Left ventricle myocardium inferior (tissue), 1 donor: Measurements from ENCODE around the gene FAM240A. TPM values are rescaled to one million over a fixed set of nuclear protein-coding genes. Genes with fewer than 3 reads are reported as not detected.

ENCODE experiments used
- DNase-seq: peaks from one replicate; pipeline ENCODE4 v3.0.0-alpha.2; 2020
- H3K27ac ChIP-seq: fragments of 200-600 bp; replicated peaks from 2 replicates; pipeline ENCODE4 v1.8.0; 2021
- H3K27me3 ChIP-seq: fragments of 200-600 bp; 2 replicates; pipeline ENCODE4 v1.8.0; 2021; ENCODE audit warnings: low read depth
- H3K36me3 ChIP-seq: fragments of 200-600 bp; 2 replicates; pipeline ENCODE4 v1.8.0; 2021
- H3K4me1 ChIP-seq: fragments of 200-600 bp; 2 replicates; pipeline ENCODE4 v1.8.0; 2021
- H3K4me3 ChIP-seq: fragments of 200-600 bp; 2 replicates; pipeline ENCODE4 v1.8.0; 2021; ENCODE audit warnings: mild to moderate bottlenecking, moderate library complexity
- H3K9me3 ChIP-seq: fragments of 200-600 bp; replicated peaks from 2 replicates; pipeline ENCODE4 v1.8.0; 2021
- intact Hi-C: fragments of 100-400 bp; cut with micrococcal nuclease; formaldehyde crosslinking; loops from one replicate; pipeline ENCODE4 v1.11.0; 2022
- total RNA-seq: library from RNA; stranded (reverse); fragmentation: NEBNext Ultra II Directional; extraction: Animal tissue kit (Norgen Biotek cat#: 25700); gene quantifications from one replicate; pipeline ENCODE4 v1.2.1, GENCODE V29; 2021
- TF ChIP-seq, protein P1 (sequence below): fragments of 200-600 bp; IDR thresholded peaks from 2 replicates; pipeline ENCODE4 v1.8.0; 2021; ENCODE audit warnings: antibody characterized with exemption, mild to moderate bottlenecking, borderline replicate concordance
- donor health status: DM: no; HTN: yes; CAD: no; lungs with severe emphysema.

Gene FAM240A
- total RNA-seq, 1 donor from 2014 or later: not detected

DNA sequence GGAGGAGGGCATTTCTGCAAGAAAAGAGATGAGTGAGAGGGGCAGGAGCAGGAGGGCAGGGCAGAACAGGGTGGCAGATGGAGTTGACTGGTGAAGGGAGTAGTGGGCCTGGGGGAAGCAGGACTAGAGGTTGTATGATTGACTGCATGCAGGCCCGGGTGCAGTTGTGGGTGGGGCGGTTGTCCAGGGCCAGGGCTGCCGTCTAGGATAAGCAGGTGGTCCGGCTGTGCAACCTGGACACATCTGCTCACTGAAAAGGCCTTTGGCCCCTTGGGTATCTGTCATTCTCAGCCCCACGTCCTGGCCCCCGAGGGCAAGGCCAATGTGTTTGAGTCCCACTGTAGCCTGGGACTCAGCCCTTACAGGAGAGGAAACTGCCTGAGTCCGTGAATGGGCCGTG is 55.8 kb downstream of the FAM240A start:
- TF ChIP-seq, protein P1, sequence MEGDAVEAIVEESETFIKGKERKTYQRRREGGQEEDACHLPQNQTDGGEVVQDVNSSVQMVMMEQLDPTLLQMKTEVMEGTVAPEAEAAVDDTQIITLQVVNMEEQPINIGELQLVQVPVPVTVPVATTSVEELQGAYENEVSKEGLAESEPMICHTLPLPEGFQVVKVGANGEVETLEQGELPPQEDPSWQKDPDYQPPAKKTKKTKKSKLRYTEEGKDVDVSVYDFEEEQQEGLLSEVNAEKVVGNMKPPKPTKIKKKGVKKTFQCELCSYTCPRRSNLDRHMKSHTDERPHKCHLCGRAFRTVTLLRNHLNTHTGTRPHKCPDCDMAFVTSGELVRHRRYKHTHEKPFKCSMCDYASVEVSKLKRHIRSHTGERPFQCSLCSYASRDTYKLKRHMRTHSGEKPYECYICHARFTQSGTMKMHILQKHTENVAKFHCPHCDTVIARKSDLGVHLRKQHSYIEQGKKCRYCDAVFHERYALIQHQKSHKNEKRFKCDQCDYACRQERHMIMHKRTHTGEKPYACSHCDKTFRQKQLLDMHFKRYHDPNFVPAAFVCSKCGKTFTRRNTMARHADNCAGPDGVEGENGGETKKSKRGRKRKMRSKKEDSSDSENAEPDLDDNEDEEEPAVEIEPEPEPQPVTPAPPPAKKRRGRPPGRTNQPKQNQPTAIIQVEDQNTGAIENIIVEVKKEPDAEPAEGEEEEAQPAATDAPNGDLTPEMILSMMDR: no peak
- peaks cover 62% of the 10 kb centered on the region for H3K4me1 ChIP-seq
- H3K4me3 ChIP-seq: no peak overlapping the region
- H3K27me3 ChIP-seq: no peaks in the 10 kb centered on the region
- DNase-seq: no peak
- no peaks in the 10 kb centered on the region for H3K9me3 ChIP-seq
- peak overlapping the region; percentile 86 for H3K27ac ChIP-seq
- intact Hi-C loops: no loop called here
- peaks cover 18% of the 10 kb centered on the region for H3K36me3 ChIP-seq

DNA sequence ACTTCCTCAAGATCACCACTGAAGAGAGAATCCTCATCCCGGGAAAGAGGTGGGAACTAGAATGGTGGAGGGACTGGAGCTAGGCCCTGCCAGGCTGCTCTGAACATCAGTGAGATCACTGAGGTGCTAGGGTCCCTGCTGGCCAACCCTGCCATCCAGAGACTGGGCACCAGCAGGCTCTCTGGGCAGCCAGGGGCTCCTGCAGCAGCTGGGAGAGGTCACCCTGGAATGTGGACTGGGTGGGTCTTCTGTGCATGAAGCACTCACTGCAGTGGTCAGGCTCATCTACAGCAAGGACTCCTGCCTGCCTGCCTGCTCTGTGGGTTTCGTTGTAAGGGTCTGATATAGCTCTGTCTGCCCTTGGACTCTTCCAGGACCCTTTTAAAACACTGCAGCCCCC is 56.3 kb downstream of the FAM240A start:
- intact Hi-C loops: no loop called here
- peak overlapping the region; percentile 86 for H3K27ac ChIP-seq
- DNase-seq: no peak

DNA sequence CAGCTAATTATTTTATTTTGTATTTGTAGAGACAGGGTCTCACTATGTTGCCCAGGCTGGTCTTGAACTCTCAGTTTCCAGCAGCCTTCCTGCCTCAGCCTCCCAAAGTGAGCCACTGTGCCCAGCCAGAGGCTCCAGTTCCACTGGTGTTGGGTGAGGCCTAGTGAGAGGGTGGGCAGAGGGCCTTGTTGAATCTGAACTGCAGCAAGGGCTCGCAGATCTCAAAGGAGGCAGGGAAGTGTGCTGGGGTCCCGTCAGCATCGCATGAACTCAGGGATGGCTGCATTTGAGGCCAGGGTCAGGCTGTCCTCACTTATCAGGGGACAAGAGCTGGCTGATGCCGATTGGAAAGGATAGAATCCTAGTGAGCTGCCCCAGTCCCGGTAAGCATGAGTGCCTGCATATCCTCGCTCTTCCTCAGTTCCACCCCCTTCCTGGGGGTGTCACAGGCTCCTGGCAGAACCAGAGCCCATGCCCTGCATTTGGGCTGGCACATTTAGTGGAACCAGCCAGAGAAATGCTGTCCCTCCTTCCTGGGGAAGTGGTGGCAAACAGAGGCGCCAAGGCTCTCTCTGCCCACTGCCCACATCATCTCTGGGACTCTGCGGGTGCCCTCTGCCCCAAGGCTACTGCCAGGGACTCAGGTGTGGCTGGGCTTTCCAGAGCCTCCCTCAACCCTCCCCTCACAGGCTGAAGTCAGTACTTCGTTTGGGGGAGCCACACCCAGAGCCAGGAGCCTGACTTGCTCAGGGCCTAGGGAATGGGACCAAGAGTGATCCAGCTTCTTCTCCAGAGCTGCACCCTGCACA is 57.1 kb downstream of the FAM240A start:
- Histone ChIP-seq H3K9me3 (no peaks in the 10 kb centered on the region), H3K4me1 (peaks cover 49% of the 10 kb centered on the region), H3K36me3 (peaks cover 31% of the 10 kb centered on the region), H3K4me3 (no peak overlapping the region), H3K27me3 (no peaks in the 10 kb centered on the region), H3K27ac (peak overlapping the region; percentile 86)
- DNase-seq: no peak
- intact Hi-C loops: no loop called here
- TF ChIP-seq, protein P1: no peak

More for the DNA sequence above, 56.3 kb downstream of the FAM240A start:
- peaks cover 23% of the 10 kb centered on the region for H3K36me3 ChIP-seq
- H3K27me3 ChIP-seq: no peaks in the 10 kb centered on the region
- no peaks in the 10 kb centered on the region for H3K9me3 ChIP-seq
- H3K4me3 ChIP-seq: no peak overlapping the region
- H3K4me1 ChIP-seq: peaks cover 57% of the 10 kb centered on the region
- TF ChIP-seq, protein P1: no peak

DNA sequence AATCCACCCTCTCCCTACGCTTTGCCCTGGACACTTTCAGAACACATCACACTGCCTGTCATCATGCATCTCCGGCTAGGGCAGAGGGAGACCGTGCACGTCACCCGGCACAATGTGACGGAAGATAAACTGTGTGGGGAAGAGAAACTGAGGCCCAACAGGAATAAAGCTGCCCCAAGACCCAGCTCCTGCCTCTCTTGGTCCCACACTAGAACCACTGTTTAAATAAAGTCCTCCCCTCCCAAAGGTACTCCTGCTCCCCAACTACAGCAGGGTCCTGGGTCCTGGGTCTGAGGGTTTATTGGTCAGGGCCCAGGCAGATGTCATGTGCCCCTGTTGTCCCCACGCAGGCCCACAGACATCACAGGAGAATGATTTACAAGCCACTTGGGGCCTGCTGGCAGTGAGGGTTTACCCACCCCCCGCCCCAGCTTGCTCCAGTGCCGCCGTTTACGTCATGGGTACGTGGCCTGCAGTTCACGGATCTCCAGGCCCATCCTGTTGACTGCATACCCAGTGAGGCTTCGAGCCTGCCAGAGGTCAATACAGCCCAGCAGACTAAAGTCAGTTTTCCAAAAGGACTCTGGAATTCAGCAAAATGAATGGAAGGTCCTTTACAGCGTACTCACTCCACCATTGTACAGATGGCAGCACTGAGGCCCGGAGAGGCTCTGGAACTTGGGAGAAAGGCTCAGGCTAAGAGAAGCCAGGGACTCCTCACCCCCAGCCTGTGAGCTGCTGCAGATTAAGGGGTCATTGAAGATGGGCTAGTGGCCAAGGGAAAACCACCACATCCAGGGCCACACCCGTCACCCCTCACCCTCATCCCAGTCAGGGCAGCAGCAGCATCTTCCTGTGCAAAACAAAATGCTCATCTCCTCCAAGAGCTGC is 57.9 kb downstream of the FAM240A start:
- H3K36me3 ChIP-seq: peaks cover 40% of the 10 kb centered on the region
- TF ChIP-seq, protein P1: no peak
- H3K27ac ChIP-seq: peak overlapping the region; percentile 86
- peak; percentile 12 for DNase-seq
- H3K9me3 ChIP-seq: no peaks in the 10 kb centered on the region
- H3K4me1 ChIP-seq: peaks cover 41% of the 10 kb centered on the region
- no peak overlapping the region for H3K4me3 ChIP-seq
- intact Hi-C loops: no loop called here
- H3K27me3 ChIP-seq: no peaks in the 10 kb centered on the region

DNA sequence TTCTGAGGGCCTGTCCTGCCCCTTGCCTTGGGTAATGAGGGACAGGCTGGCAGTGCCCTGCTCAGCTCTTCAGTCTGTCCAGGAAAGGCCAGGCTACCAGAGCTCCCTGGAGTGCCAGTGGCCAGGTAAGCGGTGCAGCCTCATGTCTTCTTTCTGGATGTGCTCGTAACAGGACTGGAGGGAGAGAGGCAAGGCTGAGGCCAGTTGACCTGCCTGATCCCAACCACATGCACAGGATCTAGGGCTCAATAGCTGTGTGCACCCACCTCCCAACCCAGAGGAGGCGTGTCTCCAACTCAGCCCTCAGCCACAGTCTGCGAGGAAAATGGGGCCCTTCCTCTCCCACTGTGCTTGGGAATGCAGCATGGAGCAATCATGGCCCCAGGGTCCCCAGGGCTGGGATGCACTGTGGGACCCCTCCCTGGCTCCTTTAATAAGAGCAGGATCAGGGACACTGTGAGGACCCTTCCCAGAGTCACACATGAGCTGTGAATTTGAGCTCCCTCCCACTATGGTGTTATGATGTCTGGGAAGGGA is 58.6 kb downstream of the FAM240A start:
- intact Hi-C loops: no loop called here
- Histone ChIP-seq H3K9me3 (no peaks in the 10 kb centered on the region), H3K4me1 (peaks cover 38% of the 10 kb centered on the region), H3K27ac (no peak overlapping the region), H3K36me3 (peaks cover 47% of the 10 kb centered on the region), H3K27me3 (no peaks in the 10 kb centered on the region), H3K4me3 (no peak overlapping the region)
- DNase-seq: peak; percentile 6
- TF ChIP-seq, protein P1: no peak
